Loucy (cell line): ENCODE measurements around the gene ATP1A3.

Source experiments
- EZH2phosphoT487 ChIP-seq: fragments of 200-600 bp; IDR thresholded peaks from 2 replicates; pipeline ENCODE4 v1.6.1; 2018; ENCODE audit warnings: antibody characterized with exemption, mild to moderate bottlenecking, moderate library complexity, borderline replicate concordance
- TF ChIP-seq, protein P1 (sequence below): fragments of 200-600 bp; sonication (generic); conservative IDR thresholded peaks from 2 replicates; pipeline ENCODE4 v1.5.1; 2014; ENCODE audit warnings: mild to moderate bottlenecking, antibody characterized with exemption, low read length

DNA sequence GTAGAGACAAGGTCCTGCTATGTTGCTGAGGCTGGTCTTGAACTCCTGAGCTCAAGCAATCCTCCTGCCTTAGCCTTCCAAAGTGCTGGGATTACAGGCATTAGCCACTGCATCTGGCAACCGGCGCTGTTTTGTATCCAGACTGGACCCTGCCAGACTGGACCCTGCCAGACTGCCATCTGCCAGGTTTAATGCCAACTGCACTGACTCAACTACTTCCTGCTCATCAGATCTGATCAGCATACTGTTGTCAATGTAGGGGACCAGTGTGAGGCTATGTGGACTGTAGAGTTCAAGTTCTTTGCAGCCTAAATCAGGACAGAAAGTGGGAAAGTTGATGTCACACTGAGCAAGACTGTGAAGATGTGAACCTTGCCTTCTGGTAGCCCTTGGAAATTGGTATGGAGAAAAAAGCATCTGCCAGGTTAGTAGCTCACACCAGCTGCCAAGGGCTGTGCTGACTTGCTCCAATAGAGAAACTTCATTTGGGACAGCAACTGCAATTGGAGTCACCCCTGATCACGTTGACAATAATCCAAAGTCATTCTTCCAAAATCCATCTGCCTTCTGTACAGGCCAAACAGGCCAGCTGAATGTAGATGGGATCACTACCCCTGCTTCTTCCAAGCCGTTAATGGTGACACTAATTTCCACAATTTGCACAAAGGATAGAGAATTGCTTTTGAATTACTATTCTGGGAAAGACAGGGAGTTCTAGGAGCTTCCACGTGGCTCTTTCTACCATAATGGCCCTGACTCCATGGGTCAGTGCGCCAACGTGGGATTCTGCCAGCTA, 36.8 kb upstream of the ATP1A3 start:
- TF ChIP-seq, protein P1, sequence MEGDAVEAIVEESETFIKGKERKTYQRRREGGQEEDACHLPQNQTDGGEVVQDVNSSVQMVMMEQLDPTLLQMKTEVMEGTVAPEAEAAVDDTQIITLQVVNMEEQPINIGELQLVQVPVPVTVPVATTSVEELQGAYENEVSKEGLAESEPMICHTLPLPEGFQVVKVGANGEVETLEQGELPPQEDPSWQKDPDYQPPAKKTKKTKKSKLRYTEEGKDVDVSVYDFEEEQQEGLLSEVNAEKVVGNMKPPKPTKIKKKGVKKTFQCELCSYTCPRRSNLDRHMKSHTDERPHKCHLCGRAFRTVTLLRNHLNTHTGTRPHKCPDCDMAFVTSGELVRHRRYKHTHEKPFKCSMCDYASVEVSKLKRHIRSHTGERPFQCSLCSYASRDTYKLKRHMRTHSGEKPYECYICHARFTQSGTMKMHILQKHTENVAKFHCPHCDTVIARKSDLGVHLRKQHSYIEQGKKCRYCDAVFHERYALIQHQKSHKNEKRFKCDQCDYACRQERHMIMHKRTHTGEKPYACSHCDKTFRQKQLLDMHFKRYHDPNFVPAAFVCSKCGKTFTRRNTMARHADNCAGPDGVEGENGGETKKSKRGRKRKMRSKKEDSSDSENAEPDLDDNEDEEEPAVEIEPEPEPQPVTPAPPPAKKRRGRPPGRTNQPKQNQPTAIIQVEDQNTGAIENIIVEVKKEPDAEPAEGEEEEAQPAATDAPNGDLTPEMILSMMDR: no peak
- TF ChIP-seq EZH2phosphoT487: no peak
